ENCODE data around the gene PRKCH. TPM values are rescaled to one million over a fixed set of nuclear protein-coding genes. Genes with fewer than 3 reads are reported as not detected.
"Not testable (repeated sequence)": the region's sequence is repeated elsewhere in the genome, so short reads cannot be mapped to it uniquely, and the experiment has no call there.

PRKCH gene
- polyA plus RNA-seq, 4 donors, result 9.0 to 18.4 (median 16.1) TPM

GRCh38 chr14:61304688-61305087, 16.7 kb upstream of the PRKCH start:
- DNase-seq (ENCODE audit: low read depth in 4 of 4, low spot score in 3 of 4), result no peak

- DNase-seq (ENCODE audit: low read depth in 4 of 4, low spot score in 3 of 4), result no peak
These were observed 13.2 kb upstream of the PRKCH start for GRCh38 chr14:61308198-61308597.

- not testable (repeated sequence) for DNase-seq (ENCODE audit: low read depth in 4 of 4, low spot score in 3 of 4)
These were observed 12.7 kb upstream of the PRKCH start for GRCh38 chr14:61308701-61309100.

- no peak for DNase-seq (ENCODE audit: low read depth in 4 of 4, low spot score in 3 of 4)
These were observed 6.1 kb upstream of the PRKCH start for GRCh38 chr14:61315313-61315712.

GRCh38 chr14:61319086-61319485, 2.3 kb upstream of the PRKCH start:
- DNase-seq (ENCODE audit: low read depth in 4 of 4, low spot score in 3 of 4), result no peak

GRCh38 chr14:61319706-61320105, 1.7 kb upstream of the PRKCH start:
- no peak for DNase-seq (ENCODE audit: low read depth in 4 of 4, low spot score in 3 of 4)

- not testable (repeated sequence) for DNase-seq (ENCODE audit: low read depth in 4 of 4, low spot score in 3 of 4)
These were observed 1.2 kb upstream of the PRKCH start for GRCh38 chr14:61320170-61320569.

- DNase-seq (ENCODE audit: low read depth in 4 of 4, low spot score in 3 of 4), result no peak
These were observed 484 bp upstream of the PRKCH start for GRCh38 chr14:61320806-61321384.

GRCh38 chr14:61322011-61322798, 826 bp downstream of the PRKCH start:
- no peak for DNase-seq (ENCODE audit: low read depth in 4 of 4, low spot score in 3 of 4)

- DNase-seq (ENCODE audit: low read depth in 4 of 4, low spot score in 3 of 4), result no peak
These were observed 1.5 kb downstream of the PRKCH start for GRCh38 chr14:61322799-61323290.

GRCh38 chr14:61323970-61324369, 2.6 kb downstream of the PRKCH start:
- no peak for DNase-seq (ENCODE audit: low read depth in 4 of 4, low spot score in 3 of 4)

GRCh38 chr14:61325166-61325565, 3.8 kb downstream of the PRKCH start:
- DNase-seq (ENCODE audit: low read depth in 4 of 4, low spot score in 3 of 4), result no peak

GRCh38 chr14:61326146-61326545, 4.8 kb downstream of the PRKCH start:
- DNase-seq (ENCODE audit: low read depth in 4 of 4, low spot score in 3 of 4), result no peak

- DNase-seq (ENCODE audit: low read depth in 4 of 4, low spot score in 3 of 4), result no peak
These were observed 5.5 kb downstream of the PRKCH start for GRCh38 chr14:61326847-61327246.

- no peak for DNase-seq (ENCODE audit: low read depth in 4 of 4, low spot score in 3 of 4)
These were observed 7.4 kb downstream of the PRKCH start for GRCh38 chr14:61328626-61329262.

- no peak for DNase-seq (ENCODE audit: low read depth in 4 of 4, low spot score in 3 of 4)
These were observed 8.2 kb downstream of the PRKCH start for GRCh38 chr14:61329478-61330051.

GRCh38 chr14:61330511-61330910, 9.1 kb downstream of the PRKCH start:
- no peak for DNase-seq (ENCODE audit: low read depth in 4 of 4, low spot score in 3 of 4)

- DNase-seq (ENCODE audit: low read depth in 4 of 4, low spot score in 3 of 4), result no peak
These were observed 10.7 kb downstream of the PRKCH start for GRCh38 chr14:61331992-61332657.

- DNase-seq (ENCODE audit: low read depth in 4 of 4, low spot score in 3 of 4), result no peak
These were observed 11.3 kb downstream of the PRKCH start for GRCh38 chr14:61332658-61333029.

- no peak for DNase-seq (ENCODE audit: low read depth in 4 of 4, low spot score in 3 of 4)
These were observed 11.7 kb downstream of the PRKCH start for GRCh38 chr14:61333087-61333486.

- no peak for DNase-seq (ENCODE audit: low read depth in 4 of 4, low spot score in 3 of 4)
These were observed 12.9 kb downstream of the PRKCH start for GRCh38 chr14:61334197-61334701.

Data from left renal pelvis (tissue), 4 donors.